IMR-90 (cell line): ENCODE measurements around the gene CCDC33. TPM values are rescaled to one million over a fixed set of nuclear protein-coding genes. Genes with fewer than 3 reads are reported as not detected.

Experiments
- ATAC-seq: fragments of 200-7000 bp; cut with Tn5 transposase; 2 replicates; pipeline ENCODE4 v1.9.1; 2020; ENCODE audit warnings: low read depth, mild to moderate bottlenecking, moderate library complexity
- BruUV-seq: library from RNA; stranded (reverse); fragments of 400-500 nt; replicated peaks from 2 replicates; lab custom pipeline; 2021; lab: Mats Ljungman, UMichigan
- CTCF ChIA-PET: fragments of 300-600 bp; formaldehyde crosslinking; extraction: SDS; loops from one replicate; lab custom pipeline; 2021; ENCODE audit warnings: antibody characterized with exemption; lab: Yijun Ruan, JAX
- POLR2A ChIA-PET: fragments of 300-600 bp; sonication (Branson Sonifier 250); formaldehyde crosslinking; loops from one replicate; lab custom pipeline; 2022; ENCODE audit warnings: antibody characterized with exemption; ENCODE audit not compliant: unreplicated experiment; lab: Charles Lee
- DNase-seq: peaks from one replicate; pipeline ENCODE4 v3.0.0; 2013
- H2AFZ ChIP-seq: replicated peaks from 2 replicates; pipeline ENCODE3; 2013; ENCODE audit warnings: low read length, mild to moderate bottlenecking; ENCODE audit not compliant: poor library complexity
- H2AK5ac ChIP-seq: 2 replicates; pipeline ENCODE4 v1.6.1; 2013; ENCODE audit warnings: low read depth, low read length, inconsistent platforms
- H2AK9ac ChIP-seq: replicated peaks from 2 replicates; pipeline ENCODE3; 2013; ENCODE audit warnings: mild to moderate bottlenecking, low read depth, low read length, moderate library complexity; ENCODE audit not compliant: poor library complexity
- H2BK120ac ChIP-seq: 2 replicates; pipeline ENCODE4 v1.6.1; 2013; ENCODE audit warnings: low read depth, low read length, inconsistent platforms
- H2BK15ac ChIP-seq: 3 replicates; pipeline ENCODE4 v1.6.1; 2013; ENCODE audit warnings: low read depth, low read length, inconsistent platforms
- H2BK20ac ChIP-seq: 2 replicates; pipeline ENCODE4 v1.6.1; 2013; ENCODE audit warnings: low read depth, mild to moderate bottlenecking, inconsistent platforms, low read length, moderate library complexity
- H2BK5ac ChIP-seq: 2 replicates; pipeline ENCODE4 v1.6.1; 2013; ENCODE audit warnings: mild to moderate bottlenecking, low read depth, low read length, inconsistent platforms; ENCODE audit not compliant: poor library complexity, severe bottlenecking
- H3K14ac ChIP-seq: replicated peaks from 2 replicates; pipeline ENCODE4 v1.6.1; 2013; ENCODE audit warnings: low read depth, low read length, inconsistent platforms
- H3K18ac ChIP-seq: 2 replicates; pipeline ENCODE4 v1.6.1; 2013; ENCODE audit warnings: low read depth, low read length, control low read depth
- H3K23ac ChIP-seq: 2 replicates; pipeline ENCODE4 v1.6.1; 2013; ENCODE audit warnings: low read depth, low read length, inconsistent platforms
- H3K27ac ChIP-seq: 2 replicates; pipeline ENCODE4 v1.5.1; 2013; ENCODE audit warnings: mild to moderate bottlenecking, control low read depth, low read length; ENCODE audit not compliant: insufficient read depth
- H3K27me3 ChIP-seq: 2 replicates; pipeline ENCODE4 v1.6.1; 2013; ENCODE audit warnings: low read length; ENCODE audit not compliant: control insufficient read depth, insufficient read depth
- H3K36me3 ChIP-seq: 2 replicates; pipeline ENCODE4 v1.6.1; 2013; ENCODE audit warnings: low read length, mixed read lengths; ENCODE audit not compliant: control insufficient read depth, insufficient read depth
- H3K4ac ChIP-seq: 2 replicates; pipeline ENCODE4 v1.6.1; 2013; ENCODE audit warnings: low read depth, low read length, inconsistent platforms
- H3K4me1 ChIP-seq: 2 replicates; pipeline ENCODE4 v1.6.1; 2013; ENCODE audit warnings: low read length, mixed read lengths; ENCODE audit not compliant: control insufficient read depth, insufficient read depth
- H3K4me2 ChIP-seq: 2 replicates; pipeline ENCODE4 v1.6.1; 2013; ENCODE audit warnings: low read depth, mild to moderate bottlenecking, control low read depth, low read length, moderate library complexity
- H3K4me3 ChIP-seq: 2 replicates; pipeline ENCODE4 v1.5.1; 2013; ENCODE audit warnings: low read depth, mild to moderate bottlenecking, control low read depth, low read length, moderate library complexity; ENCODE audit not compliant: insufficient read depth
- H3K56ac ChIP-seq: 2 replicates; pipeline ENCODE4 v1.6.1; 2013; ENCODE audit warnings: low read length, inconsistent platforms; ENCODE audit not compliant: insufficient read depth; ENCODE audit errors: extremely low read depth
- H3K79me1 ChIP-seq, 2 experiments: 2 replicates each; pipeline ENCODE4 v1.6.1; 2013; ENCODE audit warnings: low read length in 2 of 2, inconsistent platforms in 1 of 2, low read depth in 1 of 2
- H3K9ac ChIP-seq: 2 replicates; pipeline ENCODE4 v1.6.1; 2013; ENCODE audit warnings: low read depth, low read length, control low read depth
- H3K9me1 ChIP-seq: 2 replicates; pipeline ENCODE4 v1.6.1; 2013; ENCODE audit warnings: low read length, inconsistent platforms; ENCODE audit not compliant: insufficient read depth
- H3K9me3 ChIP-seq: 2 replicates; pipeline ENCODE4 v1.6.1; 2013; ENCODE audit warnings: low read length; ENCODE audit not compliant: control insufficient read depth, insufficient read depth
- H4K20me1 ChIP-seq: 2 replicates; pipeline ENCODE4 v1.6.1; 2013; ENCODE audit warnings: low read length, inconsistent platforms; ENCODE audit not compliant: insufficient read depth
- H4K5ac ChIP-seq: 2 replicates; pipeline ENCODE4 v1.6.1; 2013; ENCODE audit warnings: mild to moderate bottlenecking, low read depth, low read length, control low read depth
- H4K8ac ChIP-seq, 2 experiments: 2 replicates each; pipeline ENCODE4 v1.6.1; 2013; ENCODE audit warnings: low read depth in 2 of 2, low read length in 2 of 2, control low read depth in 1 of 2, inconsistent platforms in 1 of 2
- H4K91ac ChIP-seq: 2 replicates; pipeline ENCODE4 v1.6.1; 2013; ENCODE audit warnings: low read depth, low read length, inconsistent platforms; ENCODE audit not compliant: insufficient read depth
- CHD1 ChIP-seq: IDR thresholded peaks from 2 replicates; pipeline ENCODE4 v1.6.1; 2012; ENCODE audit warnings: low read depth, low read length, improper control_type of control experiment
- FOS ChIP-seq: fragments of 150-350 bp; IDR thresholded peaks from 2 replicates; pipeline ENCODE4 v1.6.1; 2016; ENCODE audit warnings: low read depth, low read length
- MAFK ChIP-seq: IDR thresholded peaks from 2 replicates; pipeline ENCODE4 v1.6.1; 2012; ENCODE audit warnings: low read depth, low read length, improper control_type of control experiment
- POLR2A ChIP-seq: IDR thresholded peaks from 2 replicates; pipeline ENCODE4 v1.6.1; 2012; ENCODE audit warnings: mild to moderate bottlenecking, low read depth, low read length
- RAD21 ChIP-seq: IDR thresholded peaks from 2 replicates; pipeline ENCODE4 v1.6.1; 2012; ENCODE audit warnings: low read length, improper control_type of control experiment
- RFX5 ChIP-seq: IDR thresholded peaks from 2 replicates; pipeline ENCODE4 v1.8.0; 2012; ENCODE audit warnings: low read depth, mild to moderate bottlenecking, low read length, moderate library complexity
- WGBS, 2 experiments: methylation state at CpG; one replicate each; pipeline versions ENCODE4 v1.1.5 to v1.1.7; 2013; ENCODE audit warnings: missing lambda C conversion rate in 2 of 2; ENCODE audit not compliant: insufficient read length in 1 of 2; ENCODE audit errors: extremely low coverage in 2 of 2; 5-methylcytosine and 5-hydroxymethylcytosine counted together
- dilution Hi-C: fragments of 300-500 bp; cut with HindIII; formaldehyde crosslinking; loops from one replicate; pipeline ENCODE4 v1.14.3; 2018; ENCODE audit warnings: low sequenced_read_pairs; ENCODE audit not compliant: unreplicated experiment
- in situ Hi-C: fragments of 300-500 bp; cut with MboI; formaldehyde crosslinking; loops from 3 replicates; pipeline ENCODE4 v1.14.3; 2019; ENCODE audit warnings: low sequenced_read_pairs, inconsistent platforms, mixed read lengths
- intact Hi-C: fragments of 100-400 bp; cut with micrococcal nuclease; formaldehyde crosslinking; loops from 2 replicates; pipeline ENCODE4 v1.10.0; 2022
- polyA plus RNA-seq, 3 experiments: library from polyadenylated mRNA; depleted of rRNA; stranded (reverse); fragments of >200 nt; gene quantifications; 2 replicates each; pipeline ENCODE4 v1.2.3, GENCODE V29; 2012; ENCODE audit warnings: low replicate concordance in 1 of 3
- total RNA-seq: library from RNA; depleted of rRNA; stranded (reverse); fragments of >200 nt; gene quantifications from 2 replicates; pipeline ENCODE4 v1.2.3, GENCODE V29; 2012
- TF ChIP-seq, protein P1 (sequence below): fragments of 150-350 bp; IDR thresholded peaks from 2 replicates; pipeline ENCODE4 v1.6.1; 2017; ENCODE audit warnings: mild to moderate bottlenecking, antibody characterized with exemption, low read length, low read depth

The CCDC33 gene
- total and polyA plus RNA-seq, 2 of the 4 experiments (the other 2 are of a cell fraction): not detected

DNA sequence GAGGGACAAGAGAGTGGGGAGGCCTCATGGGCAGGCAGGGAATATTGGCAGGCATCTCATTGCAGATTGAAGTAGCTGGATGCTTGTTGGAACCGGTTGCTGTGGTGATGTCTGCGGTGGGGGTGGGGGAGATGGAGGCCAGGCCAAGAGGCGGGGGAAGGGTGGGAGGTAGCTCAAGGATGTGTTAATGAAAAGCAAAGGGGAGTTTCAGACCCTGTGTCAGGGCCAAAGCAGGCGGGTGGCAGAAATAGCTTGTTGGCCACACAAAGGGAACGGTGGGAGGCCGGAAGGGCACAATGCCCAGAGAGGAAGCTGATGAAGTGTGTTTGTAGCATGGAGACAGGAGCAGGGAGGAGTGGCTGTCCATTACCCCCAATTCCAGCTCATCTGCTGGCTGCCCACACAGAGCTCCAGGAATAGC is 28.0 kb downstream of the CCDC33 start:
- no CpG with 5 or more reads among the region's 6 CpGs for WGBS, 2 experiments

More for the DNA sequence above, 28.0 kb downstream of the CCDC33 start:
- H3K9me3 ChIP-seq: no peaks in the 10 kb centered on the region
- DNase-seq: no peak
- no peaks in the 10 kb centered on the region for H3K36me3 ChIP-seq
- no peak overlapping the region for H2BK120ac ChIP-seq
- no TSS peak for BruUV-seq
- no peak for ATAC-seq
- in situ Hi-C loops (no loop called here), intact Hi-C loops (no loop called here), dilution Hi-C loops (no loop called here)
- ChIA-PET CTCF (interaction anchor here (1.0 kb wide), 1 partner anchor 59 kb away, joined by 3 read pairs; no protein-coding TSS in a partner anchor), POLR2A (interaction anchor here (0.6 kb wide), 1 partner anchor 254 kb away, joined by 11 read pairs; no protein-coding TSS in a partner anchor)
- no peak for TF ChIP-seq RAD21
- TF ChIP-seq RFX5: no peak
- no peak for TF ChIP-seq POLR2A
- no peak for TF ChIP-seq MAFK
- TF ChIP-seq FOS: no peak
- TF ChIP-seq, protein P1, sequence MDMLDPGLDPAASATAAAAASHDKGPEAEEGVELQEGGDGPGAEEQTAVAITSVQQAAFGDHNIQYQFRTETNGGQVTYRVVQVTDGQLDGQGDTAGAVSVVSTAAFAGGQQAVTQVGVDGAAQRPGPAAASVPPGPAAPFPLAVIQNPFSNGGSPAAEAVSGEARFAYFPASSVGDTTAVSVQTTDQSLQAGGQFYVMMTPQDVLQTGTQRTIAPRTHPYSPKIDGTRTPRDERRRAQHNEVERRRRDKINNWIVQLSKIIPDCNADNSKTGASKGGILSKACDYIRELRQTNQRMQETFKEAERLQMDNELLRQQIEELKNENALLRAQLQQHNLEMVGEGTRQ: no peak
- no peak for TF ChIP-seq CHD1
- H3K4ac ChIP-seq: no peak overlapping the region
- H3K79me1 ChIP-seq: no peaks in the 10 kb centered on the region
- no peak overlapping the region for H2AFZ ChIP-seq
- no peak overlapping the region for H4K91ac ChIP-seq
- H3K27me3 ChIP-seq: peaks cover 68% of the 10 kb centered on the region
- H4K20me1 ChIP-seq: no peaks in the 10 kb centered on the region
- no peak overlapping the region for H2BK15ac ChIP-seq
- no peak overlapping the region for H4K5ac ChIP-seq
- H2AK9ac ChIP-seq: no peak overlapping the region
- no peak overlapping the region for H2AK5ac ChIP-seq
- no peak overlapping the region for H3K4me3 ChIP-seq
- no peak overlapping the region for H3K18ac ChIP-seq
- no peak overlapping the region for H3K14ac ChIP-seq
- no peak overlapping the region for H3K4me2 ChIP-seq
- H2BK5ac ChIP-seq: no peak overlapping the region
- no peak overlapping the region for H3K9ac ChIP-seq
- no peak overlapping the region for H3K23ac ChIP-seq
- H2BK20ac ChIP-seq: no peak overlapping the region
- no peak overlapping the region for H3K56ac ChIP-seq
- no peaks in the 10 kb centered on the region for H3K9me1 ChIP-seq
- H4K8ac ChIP-seq: no peak overlapping the region
- H3K27ac ChIP-seq: no peak overlapping the region
- H3K4me1 ChIP-seq: no peaks in the 10 kb centered on the region
